ENCODE data around the gene SMPD3. TPM values are rescaled to one million over a fixed set of nuclear protein-coding genes. Genes with fewer than 3 reads are reported as not detected.

SMPD3 gene
- total and polyA plus RNA-seq, 2 of the 4 experiments (the other 2 are of a cell fraction) = not detected

DNA sequence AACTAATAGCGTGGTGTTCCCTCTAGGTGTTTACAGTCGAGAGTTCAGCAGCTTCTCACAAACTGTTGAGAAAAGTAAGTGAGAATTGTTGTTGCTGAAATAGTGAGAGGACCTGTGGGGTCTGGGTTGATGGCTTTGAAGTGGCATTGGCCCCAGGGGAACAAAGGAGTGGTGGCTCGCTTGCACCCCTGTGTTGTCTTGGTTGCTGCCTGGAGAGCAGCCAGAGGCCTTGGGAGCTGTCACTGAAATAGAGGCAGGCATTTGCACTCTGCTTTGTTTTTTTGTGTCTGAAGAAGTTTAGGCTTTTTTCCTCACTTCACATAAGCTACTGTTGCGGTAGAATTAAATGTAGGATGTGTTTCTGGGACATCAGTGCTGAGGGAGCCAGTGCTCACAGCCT lies 100.7 kb downstream of the SMPD3 start:
- H3K56ac ChIP-seq (ENCODE audit: extremely low read depth, insufficient read depth, low read length) = no peak overlapping the region
- ATAC-seq (ENCODE audit: low read depth) = no peak
- no peak overlapping the region for H2BK15ac ChIP-seq (ENCODE audit: low read depth, low read length)
- no peaks in the 10 kb centered on the region for H3K9me3 ChIP-seq (ENCODE audit: control insufficient read depth, insufficient read depth, low read length)
- H4K20me1 ChIP-seq (ENCODE audit: insufficient read depth, low read length) = no peaks in the 10 kb centered on the region; the same call in 1 of the 2 replicates
- ChIA-PET POLR2A (ENCODE audit: unreplicated experiment) (no interaction called here), CTCF (no interaction called here)
- no peaks in the 10 kb centered on the region for H3K79me1 ChIP-seq (ENCODE audit: low read depth in 1 of 2, low read length in 2 of 2)
- H3K9me1 ChIP-seq (ENCODE audit: insufficient read depth, low read length) = peaks cover 4% of the 10 kb centered on the region; the same call in 1 of the 2 replicates
- H3K36me3 ChIP-seq (ENCODE audit: control insufficient read depth, insufficient read depth, low read length) = peaks cover 66% of the 10 kb centered on the region
- no peak for TF ChIP-seq BHLHE40 (IDR thresholded peaks at IDR 0.05; ENCODE audit: low read depth, low read length)
- TF ChIP-seq NFE2L2 (IDR thresholded peaks at IDR 0.05; ENCODE audit: low read depth, low read length) = no peak
- no peak for TF ChIP-seq FOS (IDR thresholded peaks at IDR 0.05; ENCODE audit: low read depth, low read length)
- TF ChIP-seq RCOR1 (IDR thresholded peaks at IDR 0.05; ENCODE audit: insufficient replicate concordance, low read length) = no peak
- TF ChIP-seq MAZ (IDR thresholded peaks at IDR 0.05; ENCODE audit: borderline replicate concordance, low read depth, low read length) = no peak
- TF ChIP-seq ELK1 (IDR thresholded peaks at IDR 0.05; ENCODE audit: borderline replicate concordance, low read depth, low read length) = no peak
- H2AK5ac ChIP-seq (ENCODE audit: low read depth, low read length) = no peak overlapping the region
- no peak overlapping the region for H3K4me2 ChIP-seq (ENCODE audit: low read depth, low read length)
- no peak overlapping the region for H4K8ac ChIP-seq (ENCODE audit: low read depth in 2 of 2, low read length in 2 of 2)
- dilution Hi-C loops (cut with HindIII; ENCODE audit: low sequenced_read_pairs, unreplicated experiment) (no loop called here), in situ Hi-C loops (cut with MboI; ENCODE audit: low sequenced_read_pairs) (no loop called here), intact Hi-C loops (cut with micrococcal nuclease) (no loop called here)
- WGBS, 2 experiments (ENCODE audit: extremely low coverage in 2 of 2, insufficient read length in 1 of 2) = 100% methylated on average over 1 of the region's 4 CpGs; no CpG with 5 or more reads in 1 of the 2 experiments
- H3K14ac ChIP-seq (replicated peaks; ENCODE audit: low read depth, low read length) = no peak overlapping the region
- H4K91ac ChIP-seq (ENCODE audit: insufficient read depth, low read depth, low read length) = no peak overlapping the region
- no peak overlapping the region for H2BK120ac ChIP-seq (ENCODE audit: low read depth, low read length)
- no peak overlapping the region for H3K4me3 ChIP-seq (ENCODE audit: insufficient read depth, low read depth, low read length)
- H3K4ac ChIP-seq (ENCODE audit: low read depth, low read length) = no peak overlapping the region
- no TSS peak for BruUV-seq (replicated peaks)
- H2AK9ac ChIP-seq (replicated peaks; ENCODE audit: low read depth, low read length, poor library complexity) = no peak overlapping the region
- H3K9ac ChIP-seq (ENCODE audit: low read depth, low read length) = no peak overlapping the region
- no peaks in the 10 kb centered on the region for H3K4me1 ChIP-seq (ENCODE audit: control insufficient read depth, insufficient read depth, low read length)
- no peak for DNase-seq
- H3K27me3 ChIP-seq (ENCODE audit: control insufficient read depth, insufficient read depth, low read length) = no peaks in the 10 kb centered on the region
- no peak overlapping the region for H4K5ac ChIP-seq (ENCODE audit: low read depth, low read length)
- no peak overlapping the region for H2BK20ac ChIP-seq (ENCODE audit: low read depth, low read length)
- no peak overlapping the region for H3K23ac ChIP-seq (ENCODE audit: low read depth, low read length)
- no peak overlapping the region for H2BK5ac ChIP-seq (ENCODE audit: low read depth, low read length, poor library complexity, severe bottlenecking)
- no peak overlapping the region for H3K27ac ChIP-seq (ENCODE audit: insufficient read depth, low read length)
- H2AFZ ChIP-seq (replicated peaks; ENCODE audit: low read length, poor library complexity) = no peak overlapping the region
- H3K18ac ChIP-seq (ENCODE audit: low read depth, low read length) = no peak overlapping the region

Measured in IMR-90 (cell line).